Measurements from ENCODE around the gene CCDC74B.
"Not testable (repeated sequence)": the region's sequence is repeated elsewhere in the genome, so short reads cannot be mapped to it uniquely, and the experiment has no call there.

The CCDC74B gene

GRCh38 chr2:130153721-130154422, 9.0 kb upstream of the CCDC74B start:
- in situ Hi-C loops (cut with HindIII; ENCODE audit: low pct_ligation_motif_present, low pct_unique_long_range_greater_than_20kb, low sequenced_read_pairs); DNase-seq: not testable (repeated sequence)

GRCh38 chr2:130152816-130153595, 8.1 kb upstream of the CCDC74B start:
- DNase-seq, result no peak
- in situ Hi-C loops (cut with HindIII; ENCODE audit: low pct_ligation_motif_present, low pct_unique_long_range_greater_than_20kb, low sequenced_read_pairs), result no loop called here

- in situ Hi-C loops (cut with HindIII; ENCODE audit: low pct_ligation_motif_present, low pct_unique_long_range_greater_than_20kb, low sequenced_read_pairs); DNase-seq: not testable (repeated sequence)
These were observed 7.4 kb upstream of the CCDC74B start for GRCh38 chr2:130152136-130152815.

GRCh38 chr2:130151145-130151512, 6.2 kb upstream of the CCDC74B start:
- DNase-seq; in situ Hi-C loops (cut with HindIII; ENCODE audit: low pct_ligation_motif_present, low pct_unique_long_range_greater_than_20kb, low sequenced_read_pairs): not testable (repeated sequence)

- DNase-seq, result no peak
- in situ Hi-C loops (cut with HindIII; ENCODE audit: low pct_ligation_motif_present, low pct_unique_long_range_greater_than_20kb, low sequenced_read_pairs), result no loop called here
These were observed 5.6 kb upstream of the CCDC74B start for GRCh38 chr2:130150181-130151144.

GRCh38 chr2:130148515-130148914, 3.6 kb upstream of the CCDC74B start:
- in situ Hi-C loops (cut with HindIII; ENCODE audit: low pct_ligation_motif_present, low pct_unique_long_range_greater_than_20kb, low sequenced_read_pairs); DNase-seq: not testable (repeated sequence)

GRCh38 chr2:130143266-130144039, 1.5 kb downstream of the CCDC74B start:
- in situ Hi-C loops (cut with HindIII; ENCODE audit: low pct_ligation_motif_present, low pct_unique_long_range_greater_than_20kb, low sequenced_read_pairs); DNase-seq: not testable (repeated sequence)

GRCh38 chr2:130142396-130143265, 2.3 kb downstream of the CCDC74B start:
- DNase-seq; in situ Hi-C loops (cut with HindIII; ENCODE audit: low pct_ligation_motif_present, low pct_unique_long_range_greater_than_20kb, low sequenced_read_pairs): not testable (repeated sequence)

GRCh38 chr2:130141645-130142370, 3.1 kb downstream of the CCDC74B start:
- in situ Hi-C loops (cut with HindIII; ENCODE audit: low pct_ligation_motif_present, low pct_unique_long_range_greater_than_20kb, low sequenced_read_pairs); DNase-seq: not testable (repeated sequence)

- DNase-seq; in situ Hi-C loops (cut with HindIII; ENCODE audit: low pct_ligation_motif_present, low pct_unique_long_range_greater_than_20kb, low sequenced_read_pairs): not testable (repeated sequence)
These were observed 3.9 kb downstream of the CCDC74B start for GRCh38 chr2:130141002-130141401.

- in situ Hi-C loops (cut with HindIII; ENCODE audit: low pct_ligation_motif_present, low pct_unique_long_range_greater_than_20kb, low sequenced_read_pairs); DNase-seq: not testable (repeated sequence)
These were observed 4.4 kb downstream of the CCDC74B start for GRCh38 chr2:130140516-130140915.

GRCh38 chr2:130139331-130140280, 5.3 kb downstream of the CCDC74B start:
- DNase-seq; in situ Hi-C loops (cut with HindIII; ENCODE audit: low pct_ligation_motif_present, low pct_unique_long_range_greater_than_20kb, low sequenced_read_pairs): not testable (repeated sequence)

- in situ Hi-C loops (cut with HindIII; ENCODE audit: low pct_ligation_motif_present, low pct_unique_long_range_greater_than_20kb, low sequenced_read_pairs), result not testable (repeated sequence)
These were observed 6.1 kb downstream of the CCDC74B start for GRCh38 chr2:130138841-130139251.

GRCh38 chr2:130138326-130138725, 6.6 kb downstream of the CCDC74B start:
- in situ Hi-C loops (cut with HindIII; ENCODE audit: low pct_ligation_motif_present, low pct_unique_long_range_greater_than_20kb, low sequenced_read_pairs), result not testable (repeated sequence)

More at GRCh38 chr2:130138841-130139251, 6.1 kb downstream of the CCDC74B start:
- not testable (repeated sequence) for DNase-seq

GRCh38 chr2:130137118-130137517, 7.8 kb downstream of the CCDC74B start:
- in situ Hi-C loops (cut with HindIII; ENCODE audit: low pct_ligation_motif_present, low pct_unique_long_range_greater_than_20kb, low sequenced_read_pairs); DNase-seq: not testable (repeated sequence)

More at GRCh38 chr2:130138326-130138725, 6.6 kb downstream of the CCDC74B start:
- DNase-seq, result not testable (repeated sequence)
